Activated CD4-positive, alpha-beta T cell treated with anti-CD3 and anti-CD28 coated beads, Interleukin-10, Interleukin-2, amounts not matched to agents 100 ng/mL and 50 ng/mL, durations not matched to agents 16 hours and 8 hours (primary cell): ENCODE data around the gene SURF4.
A peak's percentile ranks its signal among the peaks of the same experiment; 100 is the strongest.

ENCODE experiments used
- DNase-seq: peaks from one replicate; pipeline ENCODE4 v3.0.0-alpha.2; 2020

The SURF4 gene

GRCh38 chr9:133372144-133372543, 3.7 kb downstream of the SURF4 start:
- DNase-seq: no peak

DNA sequence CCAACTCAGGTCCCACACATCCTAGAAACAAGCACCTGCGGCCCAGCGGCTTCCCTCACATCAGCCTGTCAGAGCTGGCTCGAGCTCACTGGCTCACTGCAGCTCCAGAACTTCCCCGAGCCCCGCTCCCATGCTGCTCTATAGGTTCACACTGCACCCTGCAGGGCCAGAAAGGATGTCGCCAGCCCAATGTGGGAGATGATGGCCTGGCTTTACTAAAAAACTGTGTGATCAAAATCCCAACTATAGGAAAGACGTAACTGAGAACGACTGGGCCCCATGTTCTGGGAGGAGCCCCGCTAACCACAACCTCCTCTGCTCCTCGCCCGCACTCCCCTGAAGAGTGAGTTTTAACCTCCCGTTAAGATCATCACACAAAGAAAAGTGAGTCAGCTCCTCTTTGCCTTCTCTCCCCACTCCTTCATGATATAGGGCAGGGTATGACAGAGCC, 4.6 kb downstream of the SURF4 start:
- peak; percentile 91 for DNase-seq

DNA sequence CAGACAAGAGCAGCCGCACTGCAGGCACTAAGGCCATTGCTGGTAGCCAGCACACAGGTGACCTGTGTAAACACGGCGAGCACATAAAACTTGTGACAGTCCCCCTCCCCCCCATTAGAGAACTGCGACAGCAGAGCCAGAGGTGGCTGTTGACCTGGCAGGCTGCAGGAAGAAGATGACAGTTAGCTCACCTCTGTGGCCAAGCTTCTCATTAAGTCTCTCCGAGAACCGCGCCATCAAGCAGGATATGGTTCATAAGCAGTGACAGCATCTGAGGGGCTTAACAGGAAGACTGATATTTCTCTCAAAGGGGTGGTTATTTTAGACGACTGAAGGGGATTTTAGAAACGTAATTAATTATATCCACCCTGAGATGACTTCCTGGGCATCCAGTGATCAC, 5.2 kb downstream of the SURF4 start:
- DNase-seq: peak; percentile 75

- DNase-seq: peak; percentile 71
These were observed 5.9 kb downstream of the SURF4 start for GRCh38 chr9:133369933-133370332.

- DNase-seq: no peak
These were observed 6.4 kb downstream of the SURF4 start for GRCh38 chr9:133369422-133369821.

GRCh38 chr9:133368249-133368881, 7.5 kb downstream of the SURF4 start:
- DNase-seq: no peak

GRCh38 chr9:133367778-133368177, 8.1 kb downstream of the SURF4 start:
- no peak for DNase-seq

GRCh38 chr9:133367221-133367620, 8.6 kb downstream of the SURF4 start:
- DNase-seq: no peak

DNA sequence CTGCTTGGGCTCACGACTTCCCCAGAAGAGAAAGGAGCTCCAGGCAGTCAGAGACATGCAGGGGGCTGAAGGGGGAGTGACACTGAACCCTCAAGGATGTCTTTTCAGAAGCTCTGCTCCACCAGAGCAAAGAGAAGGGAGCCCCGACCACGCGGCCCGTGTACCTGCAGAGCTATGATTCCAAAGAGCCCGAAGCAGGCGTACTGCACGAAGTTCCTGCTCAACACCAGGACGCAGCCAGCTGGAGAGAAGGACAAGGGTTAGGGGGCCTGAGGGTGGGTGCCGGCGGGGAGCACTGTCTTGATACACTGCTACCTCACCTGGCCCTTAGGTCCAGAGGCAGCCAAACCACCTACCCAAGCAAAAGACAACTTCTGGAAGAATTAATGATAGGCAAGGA, 9.4 kb downstream of the SURF4 start:
- no peak for DNase-seq

GRCh38 chr9:133362359-133363044, 13.4 kb downstream of the SURF4 start:
- no peak for DNase-seq

GRCh38 chr9:133361507-133362092, 14.3 kb downstream of the SURF4 start:
- no peak for DNase-seq

GRCh38 chr9:133360400-133361393, 15.2 kb downstream of the SURF4 start:
- DNase-seq: no peak

GRCh38 chr9:133359399-133360175, 16.3 kb downstream of the SURF4 start:
- no peak for DNase-seq

DNA sequence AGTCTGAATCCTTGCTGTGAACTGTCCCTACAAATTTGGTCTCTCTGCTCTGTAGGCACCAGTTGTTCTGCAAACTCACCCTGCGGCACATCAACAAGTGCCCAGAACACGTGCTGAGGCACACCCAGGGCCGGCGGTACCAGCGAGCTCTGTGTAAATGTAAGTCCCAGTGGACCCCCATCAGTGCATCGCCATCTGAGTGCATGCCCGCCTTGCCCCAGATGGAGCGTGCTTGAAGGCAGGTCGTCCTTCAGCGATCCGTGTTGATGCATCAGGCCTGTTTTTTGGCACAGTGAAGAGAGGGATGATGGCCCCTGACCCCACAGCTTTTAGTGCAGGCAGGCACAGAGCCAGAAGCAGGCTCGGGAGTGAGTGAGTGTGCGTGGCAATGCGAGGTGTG, 18.2 kb downstream of the SURF4 start:
- DNase-seq: no peak

DNA sequence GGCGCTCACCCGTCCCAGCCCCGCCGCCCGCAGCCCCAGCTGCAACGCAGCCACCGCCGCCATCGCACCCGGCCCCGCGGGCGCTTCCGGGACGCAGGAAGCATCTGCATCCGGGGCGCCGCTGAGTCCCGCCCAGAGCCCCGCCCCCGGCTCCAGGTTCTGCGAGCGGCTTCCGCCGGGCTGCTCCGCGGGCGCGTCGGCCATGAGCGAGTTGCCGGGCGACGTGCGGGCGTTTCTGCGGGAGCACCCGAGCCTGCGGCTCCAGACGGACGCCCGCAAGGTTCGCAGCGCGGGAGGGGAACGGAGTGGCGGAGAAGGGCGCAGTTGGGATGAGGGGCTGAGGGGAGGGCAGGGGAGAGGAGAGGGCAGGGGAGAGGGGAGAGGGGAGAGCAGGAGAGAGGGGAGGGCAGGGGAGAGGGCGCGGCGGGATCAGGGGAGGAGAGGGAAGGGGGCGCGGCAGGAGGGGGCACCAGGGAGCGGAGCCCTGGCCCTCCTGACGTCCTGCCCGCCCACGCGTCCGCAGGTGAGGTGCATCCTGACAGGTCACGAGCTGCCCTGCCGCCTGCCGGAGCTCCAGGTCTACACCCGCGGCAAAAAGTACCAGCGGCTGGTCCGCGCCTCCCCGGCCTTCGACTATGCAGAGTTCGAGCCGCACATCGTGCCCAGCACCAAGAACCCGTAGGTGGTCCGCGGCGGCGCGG, 19.3 kb downstream of the SURF4 start, which contains the start of the genes SURF1 and SURF2:
Gene SURF1, minus strand, starts transcription at position 97 of the 701 bp plus-strand sequence. Its CDS starts 34 bp downstream, at position 63.
Gene SURF2, plus strand, starts transcription at position 160 of the 701 bp plus-strand sequence. Its CDS starts 43 bp downstream, at position 203.
- peak; percentile 93 for DNase-seq

DNA sequence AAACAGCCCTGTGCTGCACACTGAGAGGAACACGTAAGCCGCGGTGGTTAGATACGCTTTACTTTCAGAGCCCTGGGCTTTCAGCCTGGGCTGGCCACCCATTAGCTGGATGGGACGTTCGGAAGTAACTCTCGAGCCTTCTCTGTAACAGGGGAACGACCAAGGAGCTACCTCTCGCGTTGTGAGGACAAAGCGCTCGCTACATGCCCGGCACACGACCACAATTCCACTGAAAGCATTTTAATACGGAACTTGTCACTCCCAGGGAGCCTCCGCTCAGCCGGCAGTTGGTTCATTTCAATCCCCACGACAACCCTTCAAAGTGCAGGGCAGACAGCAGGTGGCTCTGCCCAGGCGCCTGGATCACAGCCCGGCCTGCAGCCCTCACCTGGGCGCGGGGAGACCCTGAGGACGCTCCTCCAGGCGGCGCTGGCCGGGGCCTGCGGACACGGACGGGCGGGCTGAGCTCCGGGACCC, 19.9 kb downstream of the SURF4 start:
- no peak for DNase-seq

DNA sequence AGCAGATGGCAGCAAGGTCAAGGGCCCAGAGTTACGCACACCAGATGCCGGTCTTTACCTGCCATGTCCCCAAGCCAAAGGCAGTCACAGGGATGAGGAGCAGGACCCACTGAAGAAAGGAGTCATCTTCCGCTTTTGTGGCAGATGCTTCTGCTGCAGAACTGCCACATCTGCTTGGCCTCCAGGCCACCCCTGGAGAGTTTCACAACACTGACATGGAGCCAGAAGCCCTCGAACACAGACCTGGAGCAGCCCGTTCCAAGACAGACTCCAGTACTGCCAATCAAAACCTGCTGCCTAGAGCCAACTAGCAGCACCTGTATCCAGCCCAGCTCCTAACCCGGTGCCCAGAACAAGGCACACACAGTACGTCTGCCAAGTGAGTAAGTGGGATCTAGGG, 21.1 kb downstream of the SURF4 start:
- no peak for DNase-seq

GRCh38 chr9:133353548-133353947, 22.3 kb downstream of the SURF4 start:
- no peak for DNase-seq

DNA sequence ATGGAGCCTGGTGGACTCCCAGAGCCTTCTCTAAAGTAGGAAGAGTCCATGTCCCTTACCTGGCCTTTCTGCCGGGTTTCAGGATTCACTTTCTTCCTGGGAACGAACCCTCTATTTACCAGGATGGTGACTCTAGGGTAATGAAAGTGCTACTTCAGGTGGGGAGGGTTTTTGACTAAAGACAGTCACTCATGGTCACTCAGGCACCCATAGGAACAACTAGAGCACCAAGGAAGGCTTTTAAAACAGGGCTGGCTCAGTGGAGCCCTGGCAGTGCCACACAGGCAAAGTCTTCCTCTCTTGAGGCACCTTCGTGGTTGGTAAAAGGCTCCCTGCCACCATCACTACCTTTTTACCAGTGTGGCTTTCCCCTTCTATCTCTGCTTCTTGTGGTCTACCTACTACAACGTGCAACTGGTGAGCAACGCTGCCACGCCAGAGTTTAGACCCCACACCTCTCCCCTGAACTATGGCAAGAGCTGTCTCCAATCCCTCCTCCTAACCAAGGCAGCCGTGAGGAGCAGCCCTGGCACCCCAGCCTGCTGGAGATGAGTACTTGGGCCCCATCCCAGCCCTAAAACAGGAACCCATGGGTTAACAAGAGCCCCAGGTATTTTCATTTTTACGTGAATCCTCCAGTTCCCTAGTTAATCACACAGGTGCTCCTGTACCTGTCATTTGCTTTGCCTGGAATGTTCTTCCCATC, 23.1 kb downstream of the SURF4 start:
- no peak for DNase-seq

GRCh38 chr9:133351908-133352634, 23.8 kb downstream of the SURF4 start:
- DNase-seq: peak; percentile 77
